ENCODE results near the gene CYP21A2. TPM values are rescaled to one million over a fixed set of nuclear protein-coding genes. Genes with fewer than 3 reads are reported as not detected.
"Not testable (repeated sequence)": the region's sequence is repeated elsewhere in the genome, so short reads cannot be mapped to it uniquely, and the experiment has no call there.

Gene CYP21A2
- total RNA-seq, 4 donors from 2014 or later, result 1.0 to 15.3 (median 3.9) TPM

DNA sequence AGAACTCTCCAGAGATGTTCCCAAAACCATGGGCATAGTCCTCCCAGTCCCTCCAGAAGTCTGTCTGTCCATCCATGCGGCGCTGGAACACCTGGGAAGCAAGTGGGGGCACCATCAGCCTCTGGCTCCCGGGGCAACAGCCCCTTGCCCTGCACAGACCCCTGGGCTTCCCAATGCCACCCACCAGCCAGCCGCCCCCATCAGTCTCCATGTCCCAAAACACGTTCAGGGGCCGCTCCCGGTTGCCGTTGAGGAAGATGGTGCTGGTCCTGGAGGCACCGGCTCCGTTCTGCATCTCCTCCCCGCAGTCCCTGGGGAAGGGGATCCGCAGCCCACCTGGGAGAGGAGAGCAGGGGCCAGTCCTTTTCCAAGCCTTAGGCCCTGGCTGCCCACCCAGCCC lies 28.7 kb upstream of the CYP21A2 start:
- not testable (repeated sequence) for H3K27me3 ChIP-seq; H3K4me3 ChIP-seq; H3K27ac ChIP-seq; H3K4me1 ChIP-seq; H3K9me3 ChIP-seq; H3K36me3 ChIP-seq; DNase-seq (ENCODE audit: low spot score in 2 of 2)
- WGBS, 2 donors, result 67% methylated on average over 4 of the region's 12 CpGs; no CpG with 5 or more reads in 1 of the 2 donors

DNA sequence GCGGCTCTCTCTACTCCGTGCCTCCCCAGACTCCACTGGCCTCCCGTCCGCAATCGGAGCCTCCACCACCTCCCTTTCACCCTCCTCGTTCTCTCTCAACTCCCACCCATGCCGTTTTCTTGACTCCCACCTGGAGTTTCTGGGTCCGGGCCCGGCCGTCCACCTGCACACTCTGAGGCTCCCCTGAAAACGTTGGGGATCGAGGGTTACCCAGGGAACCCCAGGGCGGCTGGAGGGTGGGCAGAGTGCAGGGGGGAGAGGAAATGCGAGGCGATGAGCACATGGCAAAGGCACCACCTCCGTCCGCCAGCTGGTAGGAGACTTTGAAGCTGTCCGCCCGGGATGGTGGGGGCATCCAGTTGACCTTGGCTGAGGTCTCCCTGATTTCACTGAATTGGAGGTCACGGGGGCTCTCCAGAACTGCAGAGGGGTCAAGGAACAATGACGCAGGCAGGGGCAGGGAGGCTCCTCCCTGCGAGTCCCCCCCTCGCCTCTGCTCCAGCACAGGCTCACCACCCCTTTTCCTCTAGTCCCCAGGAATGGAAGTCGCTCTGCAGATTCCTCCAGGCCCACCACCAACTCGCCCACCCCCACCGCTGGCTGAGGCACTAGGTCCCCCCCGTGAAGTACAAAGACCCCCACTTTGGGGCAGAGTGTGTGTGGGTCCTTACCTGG lies 27.2 kb upstream of the CYP21A2 start:
- H3K27me3 ChIP-seq; H3K36me3 ChIP-seq; H3K27ac ChIP-seq; DNase-seq (ENCODE audit: low spot score in 2 of 2); H3K9me3 ChIP-seq; H3K4me1 ChIP-seq; H3K4me3 ChIP-seq: not testable (repeated sequence)
- 67 to 75% methylated on average over 9 to 18 of the region's 27 CpGs for WGBS, 2 donors

DNA sequence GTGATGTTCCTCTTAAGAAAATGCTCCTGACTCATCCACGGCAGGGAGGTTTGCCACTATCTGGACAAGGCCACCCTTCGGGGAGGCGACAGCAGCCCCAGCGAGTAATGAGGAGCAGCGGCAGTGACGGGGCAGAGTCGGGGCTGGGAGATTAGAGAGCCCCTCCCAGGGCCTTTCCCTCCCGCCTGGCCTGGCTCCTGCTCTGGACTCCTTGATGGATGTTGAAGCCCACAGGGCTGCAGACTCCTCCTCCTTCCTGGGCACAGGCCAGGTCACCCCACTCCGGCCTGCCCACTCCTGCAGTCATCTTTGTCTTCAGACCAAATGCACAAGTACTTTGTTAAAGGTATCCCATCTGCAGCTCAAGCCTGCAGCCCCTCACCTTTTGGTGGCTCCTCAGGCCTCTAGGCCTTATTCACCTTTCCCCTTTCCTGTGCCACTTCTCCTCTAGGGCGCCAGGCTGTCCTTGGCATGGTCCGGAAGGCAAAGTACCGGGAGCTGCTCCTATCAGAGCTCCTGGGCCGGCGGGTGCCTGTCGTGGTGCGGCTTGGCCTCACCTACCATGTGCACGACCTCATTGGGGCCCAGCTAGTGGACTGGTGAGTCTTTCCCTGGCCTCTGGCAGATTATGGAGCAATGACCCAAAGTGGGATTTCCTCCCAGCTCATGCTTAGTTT lies 25.1 kb upstream of the CYP21A2 start:
- DNase-seq (ENCODE audit: low spot score in 2 of 2), result peak in 1 of 2 donors; percentile 8
- H3K27ac ChIP-seq, result peak overlapping the region in 1 of 4 donors; percentile 24
- not testable (repeated sequence) for H3K4me3 ChIP-seq, H3K36me3 ChIP-seq, H3K27me3 ChIP-seq, H3K4me1 ChIP-seq, H3K9me3 ChIP-seq
- 64 to 78% methylated on average over 7 to 14 of the region's 17 CpGs for WGBS, 2 donors

DNA sequence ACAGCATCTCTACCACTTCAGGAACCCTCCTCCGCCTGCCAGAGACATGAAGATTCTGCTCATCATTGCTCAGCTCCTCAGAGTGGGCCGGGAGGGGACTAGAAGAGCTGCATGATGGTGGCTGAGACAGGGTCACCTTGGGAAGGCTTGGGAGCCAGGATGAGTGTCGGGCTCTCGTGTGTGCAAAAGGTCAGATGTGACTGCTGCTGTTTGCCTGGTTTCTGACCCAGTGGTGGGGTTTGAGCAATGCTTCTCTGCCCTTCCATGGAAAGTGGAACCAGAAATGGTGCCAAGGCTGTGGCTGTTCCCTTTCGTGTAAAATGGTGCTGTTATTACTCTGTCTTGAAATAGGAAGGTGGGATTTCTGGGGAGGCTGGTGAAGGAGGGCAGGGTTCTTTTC lies 24.5 kb upstream of the CYP21A2 start:
- not testable (repeated sequence) for H3K36me3 ChIP-seq, H3K4me1 ChIP-seq
- no CpG with 5 or more reads among the region's 5 CpGs for whole genome bisulfite sequencing, 2 donors

DNA sequence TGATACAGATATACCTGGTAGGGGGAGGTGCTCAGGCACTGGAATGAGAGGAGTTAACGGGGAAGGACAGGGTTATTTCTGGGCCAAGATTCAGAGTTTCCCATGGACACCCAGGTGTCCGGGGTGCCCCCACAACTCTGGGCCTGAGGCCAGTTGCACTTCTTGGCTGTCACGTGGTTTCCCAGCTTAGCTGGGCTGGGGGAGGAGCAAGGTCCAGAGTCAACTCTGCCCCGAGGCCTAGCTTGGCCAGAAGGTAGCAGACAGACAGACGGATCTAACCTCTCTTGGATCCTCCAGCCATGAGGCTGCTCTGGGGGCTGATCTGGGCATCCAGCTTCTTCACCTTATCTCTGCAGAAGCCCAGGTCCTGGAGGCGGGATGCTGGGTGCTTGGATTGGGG lies 23.7 kb upstream of the CYP21A2 start, which contains the start of gene C4B:
C4B (plus strand) TSS at position 249 of the 400 bp plus-strand sequence; CDS start at position 300, 51 bp downstream.
- not testable (repeated sequence) for H3K9me3 ChIP-seq; H3K36me3 ChIP-seq; H3K4me1 ChIP-seq; H3K27ac ChIP-seq; H3K4me3 ChIP-seq; H3K27me3 ChIP-seq; DNase-seq (ENCODE audit: low spot score in 2 of 2)
- WGBS, 2 donors, result no CpG with 5 or more reads among the region's 6 CpGs

More for the DNA sequence above, 24.5 kb upstream of the CYP21A2 start:
- not testable (repeated sequence) for H3K27me3 ChIP-seq; H3K27ac ChIP-seq; H3K4me3 ChIP-seq; DNase-seq (ENCODE audit: low spot score in 2 of 2); H3K9me3 ChIP-seq

DNA sequence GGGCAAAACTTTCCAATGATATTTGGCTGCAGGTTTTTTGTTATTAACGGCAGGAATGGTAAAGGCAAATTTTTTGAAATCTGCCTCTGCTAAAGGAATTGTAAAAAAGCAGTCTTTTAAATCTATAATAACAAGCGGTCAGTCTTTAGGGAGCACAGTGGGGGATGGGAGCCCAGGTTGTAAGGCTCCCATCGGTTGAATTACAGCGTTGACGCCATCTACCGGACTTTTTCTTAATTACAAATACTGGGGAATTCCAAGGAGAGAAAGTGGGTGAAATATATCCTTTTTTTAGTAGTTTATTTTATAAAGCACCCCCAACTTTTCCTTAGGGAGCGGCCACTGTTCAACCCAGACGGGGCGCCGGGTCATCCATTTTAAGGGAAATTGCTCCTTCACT lies 16.1 kb upstream of the CYP21A2 start:
- not testable (repeated sequence) for H3K4me1 ChIP-seq; H3K4me3 ChIP-seq; H3K27ac ChIP-seq; DNase-seq (ENCODE audit: low spot score in 2 of 2); H3K9me3 ChIP-seq; H3K36me3 ChIP-seq; H3K27me3 ChIP-seq
- no CpG with 5 or more reads among the region's 10 CpGs for WGBS, 2 donors

DNA sequence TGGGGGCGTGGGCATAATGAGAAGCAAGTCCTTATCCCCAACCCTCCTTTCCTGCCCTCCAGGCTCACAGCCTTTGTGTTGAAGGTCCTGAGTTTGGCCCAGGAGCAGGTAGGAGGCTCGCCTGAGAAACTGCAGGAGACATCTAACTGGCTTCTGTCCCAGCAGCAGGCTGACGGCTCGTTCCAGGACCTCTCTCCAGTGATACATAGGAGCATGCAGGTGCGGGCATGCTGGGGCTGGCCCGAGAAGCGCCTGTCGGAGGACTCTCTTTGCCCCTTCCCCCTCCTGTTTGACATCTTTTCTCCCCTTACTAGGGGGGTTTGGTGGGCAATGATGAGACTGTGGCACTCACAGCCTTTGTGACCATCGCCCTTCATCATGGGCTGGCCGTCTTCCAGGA lies 9.6 kb upstream of the CYP21A2 start:
- not testable (repeated sequence) for H3K4me3 ChIP-seq; H3K9me3 ChIP-seq; H3K27me3 ChIP-seq; DNase-seq (ENCODE audit: low spot score in 2 of 2); H3K27ac ChIP-seq; H3K36me3 ChIP-seq; H3K4me1 ChIP-seq
- WGBS, 2 donors, result 87 to 93% methylated on average over 6 of the region's 10 CpGs

DNA sequence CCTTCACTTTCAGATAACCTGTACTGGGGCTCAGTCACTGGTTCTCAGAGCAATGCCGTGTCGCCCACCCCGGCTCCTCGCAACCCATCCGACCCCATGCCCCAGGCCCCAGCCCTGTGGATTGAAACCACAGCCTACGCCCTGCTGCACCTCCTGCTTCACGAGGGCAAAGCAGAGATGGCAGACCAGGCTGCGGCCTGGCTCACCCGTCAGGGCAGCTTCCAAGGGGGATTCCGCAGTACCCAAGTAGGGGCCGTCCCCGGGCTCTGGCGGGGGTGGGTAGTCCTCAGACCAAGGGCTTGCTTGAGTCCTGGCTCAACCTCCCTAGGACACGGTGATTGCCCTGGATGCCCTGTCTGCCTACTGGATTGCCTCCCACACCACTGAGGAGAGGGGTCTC lies 8.7 kb upstream of the CYP21A2 start:
- not testable (repeated sequence) for H3K27me3 ChIP-seq; H3K9me3 ChIP-seq; H3K4me1 ChIP-seq; H3K4me3 ChIP-seq; H3K27ac ChIP-seq; DNase-seq (ENCODE audit: low spot score in 2 of 2); H3K36me3 ChIP-seq
- WGBS, 2 donors, result 97% methylated on average over 6 of the region's 14 CpGs; no CpG with 5 or more reads in 1 of the 2 donors

DNA sequence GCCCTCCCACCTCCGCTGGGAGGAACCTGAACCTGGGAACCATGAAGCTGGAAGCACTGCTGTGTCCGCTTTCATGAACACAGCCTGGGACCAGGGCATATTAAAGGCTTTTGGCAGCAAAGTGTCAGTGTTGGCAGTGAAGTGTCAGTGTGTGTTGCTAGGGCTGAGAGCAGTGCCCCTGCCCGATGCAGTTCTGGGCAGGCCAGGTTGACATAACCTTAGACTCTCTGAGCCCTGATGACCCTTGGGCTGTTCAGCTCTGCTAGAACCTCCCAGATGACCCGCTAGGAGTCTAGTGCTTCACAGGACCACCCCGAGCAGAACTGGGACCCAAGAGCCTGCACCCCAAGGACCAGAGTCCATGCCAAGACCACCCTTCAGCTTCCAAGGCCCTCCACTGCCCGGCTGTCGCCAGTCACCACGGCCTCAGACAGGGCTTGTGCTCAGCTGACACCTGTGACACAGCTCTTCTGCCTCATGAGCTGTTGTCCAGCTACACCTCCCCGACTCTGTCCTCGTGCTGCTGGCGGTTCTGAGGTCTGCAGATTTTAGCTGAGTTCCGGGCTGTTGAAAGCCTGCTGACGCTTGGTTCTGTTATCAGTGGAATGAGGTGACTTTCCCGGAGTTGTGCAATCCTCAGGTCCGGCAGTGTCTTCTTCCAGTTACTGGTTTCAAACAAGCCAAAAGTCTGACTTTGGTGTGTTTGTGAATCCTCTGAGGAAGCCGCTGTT lies 2.8 kb upstream of the CYP21A2 start:
- not testable (repeated sequence) for H3K27ac ChIP-seq; H3K4me3 ChIP-seq; H3K36me3 ChIP-seq; H3K27me3 ChIP-seq; DNase-seq (ENCODE audit: low spot score in 2 of 2); H3K4me1 ChIP-seq; H3K9me3 ChIP-seq
- WGBS, 2 donors, result no CpG with 5 or more reads among the region's 16 CpGs

DNA sequence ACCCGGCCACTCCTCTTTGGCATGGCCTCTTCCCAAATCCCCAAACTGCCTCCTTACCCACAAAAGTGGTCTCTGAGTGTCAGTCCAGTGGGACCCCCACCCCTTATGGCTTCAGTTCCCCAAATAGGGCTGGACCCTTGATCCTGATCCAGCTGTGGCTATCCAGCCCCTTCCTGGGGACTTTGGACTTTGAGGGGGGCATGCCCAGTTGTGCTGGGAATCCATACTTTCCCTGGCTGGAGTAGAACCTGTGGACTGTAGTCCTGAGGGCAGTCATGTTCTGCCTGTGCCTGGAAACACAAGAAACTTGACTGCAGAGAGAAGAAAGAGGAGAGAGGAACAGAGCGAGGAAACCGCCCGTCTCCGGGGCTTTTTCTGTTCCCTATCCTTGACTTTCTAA lies 1.1 kb upstream of the CYP21A2 start:
- H3K4me1 ChIP-seq; H3K4me3 ChIP-seq; DNase-seq (ENCODE audit: low spot score in 2 of 2); H3K36me3 ChIP-seq; H3K9me3 ChIP-seq; H3K27ac ChIP-seq; H3K27me3 ChIP-seq: not testable (repeated sequence)
- WGBS, 2 donors, result 65 to 83% methylated on average over 4 to 5 of the region's 5 CpGs

DNA sequence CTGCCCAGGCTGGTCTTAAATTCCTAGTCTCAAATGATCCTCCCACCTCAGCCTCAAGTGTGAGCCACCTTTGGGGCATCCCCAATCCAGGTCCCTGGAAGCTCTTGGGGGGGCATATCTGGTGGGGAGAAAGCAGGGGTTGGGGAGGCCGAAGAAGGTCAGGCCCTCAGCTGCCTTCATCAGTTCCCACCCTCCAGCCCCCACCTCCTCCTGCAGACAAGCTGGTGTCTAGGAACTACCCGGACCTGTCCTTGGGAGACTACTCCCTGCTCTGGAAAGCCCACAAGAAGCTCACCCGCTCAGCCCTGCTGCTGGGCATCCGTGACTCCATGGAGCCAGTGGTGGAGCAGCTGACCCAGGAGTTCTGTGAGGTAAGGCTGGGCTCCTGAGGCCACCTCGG lies 663 bp downstream of the CYP21A2 start:
- H3K27ac ChIP-seq; H3K27me3 ChIP-seq; H3K9me3 ChIP-seq; H3K36me3 ChIP-seq; H3K4me3 ChIP-seq; H3K4me1 ChIP-seq; DNase-seq (ENCODE audit: low spot score in 2 of 2): not testable (repeated sequence)
- 79 to 80% methylated on average over 1 to 4 of the region's 5 CpGs for WGBS, 2 donors

DNA sequence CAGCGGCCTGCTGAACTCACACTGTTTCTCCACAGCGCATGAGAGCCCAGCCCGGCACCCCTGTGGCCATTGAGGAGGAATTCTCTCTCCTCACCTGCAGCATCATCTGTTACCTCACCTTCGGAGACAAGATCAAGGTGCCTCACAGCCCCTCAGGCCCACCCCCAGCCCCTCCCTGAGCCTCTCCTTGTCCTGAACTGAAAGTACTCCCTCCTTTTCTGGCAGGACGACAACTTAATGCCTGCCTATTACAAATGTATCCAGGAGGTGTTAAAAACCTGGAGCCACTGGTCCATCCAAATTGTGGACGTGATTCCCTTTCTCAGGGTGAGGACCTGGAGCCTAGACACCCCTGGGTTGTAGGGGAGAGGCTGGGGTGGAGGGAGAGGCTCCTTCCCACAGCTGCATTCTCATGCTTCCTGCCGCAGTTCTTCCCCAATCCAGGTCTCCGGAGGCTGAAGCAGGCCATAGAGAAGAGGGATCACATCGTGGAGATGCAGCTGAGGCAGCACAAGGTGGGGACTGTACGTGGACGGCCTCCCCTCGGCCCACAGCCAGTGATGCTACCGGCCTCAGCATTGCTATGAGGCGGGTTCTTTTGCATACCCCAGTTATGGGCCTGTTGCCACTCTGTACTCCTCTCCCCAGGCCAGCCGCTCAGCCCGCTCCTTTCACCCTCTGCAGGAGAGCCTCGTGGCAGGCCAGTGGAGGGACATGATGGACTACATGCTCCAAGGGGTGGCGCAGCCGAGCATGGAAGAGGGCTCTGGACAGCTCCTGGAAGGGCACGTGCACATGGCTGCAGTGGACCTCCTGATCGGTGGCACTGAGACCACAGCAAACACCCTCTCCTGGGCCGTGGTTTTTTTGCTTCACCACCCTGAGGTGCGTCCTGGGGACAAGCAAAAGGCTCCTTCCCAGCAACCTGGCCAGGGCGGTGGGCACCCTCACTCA lies 1.4 kb downstream of the CYP21A2 start:
- WGBS, 2 donors, result 59 to 65% methylated on average over 13 to 24 of the region's 24 CpGs
- not testable (repeated sequence) for H3K27me3 ChIP-seq; H3K4me1 ChIP-seq; DNase-seq (ENCODE audit: low spot score in 2 of 2); H3K9me3 ChIP-seq; H3K36me3 ChIP-seq; H3K4me3 ChIP-seq; H3K27ac ChIP-seq
